ENCODE measurements around the gene CACNA2D2.

The CACNA2D2 gene

GRCh38 chr3:50422153-50422552 lies 81.3 kb downstream of the CACNA2D2 start:
- DNase-seq: no peak

GRCh38 chr3:50419595-50420370 lies 83.7 kb downstream of the CACNA2D2 start:
- DNase-seq: no peak

- no peak for DNase-seq
Measured at GRCh38 chr3:50418850-50419249, 84.6 kb downstream of the CACNA2D2 start.

- no peak for DNase-seq
Measured at GRCh38 chr3:50417637-50418033, 85.8 kb downstream of the CACNA2D2 start.

GRCh38 chr3:50416736-50417636 lies 86.4 kb downstream of the CACNA2D2 start:
- no peak for DNase-seq

- DNase-seq: no peak
Measured at GRCh38 chr3:50415816-50416215, 87.6 kb downstream of the CACNA2D2 start.

- DNase-seq: no peak
Measured at GRCh38 chr3:50415061-50415460, 88.4 kb downstream of the CACNA2D2 start.

- DNase-seq: no peak
Measured at GRCh38 chr3:50414616-50415015, 88.8 kb downstream of the CACNA2D2 start.

- DNase-seq: no peak
Measured at GRCh38 chr3:50412231-50412754, 91.1 kb downstream of the CACNA2D2 start.

GRCh38 chr3:50411229-50411628 lies 92.2 kb downstream of the CACNA2D2 start:
- no peak for DNase-seq

- no peak for DNase-seq
Measured at GRCh38 chr3:50410608-50411139, 92.8 kb downstream of the CACNA2D2 start.

GRCh38 chr3:50410185-50410584 lies 93.2 kb downstream of the CACNA2D2 start:
- no peak for DNase-seq

GRCh38 chr3:50408443-50408944 lies 94.9 kb downstream of the CACNA2D2 start:
- DNase-seq: no peak

- no peak for DNase-seq
Measured at GRCh38 chr3:50406487-50406886, 96.9 kb downstream of the CACNA2D2 start.

GRCh38 chr3:50405249-50405648 lies 98.2 kb downstream of the CACNA2D2 start:
- no peak for DNase-seq

- no peak for DNase-seq
Measured at GRCh38 chr3:50401978-50402595, 101.3 kb downstream of the CACNA2D2 start.

- DNase-seq: no peak
Measured at GRCh38 chr3:50396502-50396901, 106.9 kb downstream of the CACNA2D2 start.

GRCh38 chr3:50395070-50395860 lies 108.2 kb downstream of the CACNA2D2 start:
- DNase-seq: no peak

- DNase-seq: no peak
Measured at GRCh38 chr3:50393061-50393460, 110.4 kb downstream of the CACNA2D2 start.

GRCh38 chr3:50392101-50392715 lies 111.2 kb downstream of the CACNA2D2 start:
- DNase-seq: no peak

GRCh38 chr3:50390508-50391224 lies 112.8 kb downstream of the CACNA2D2 start:
- no peak for DNase-seq

All from NCI-H1048 (cell line).